Liver (tissue), 9 donors: ENCODE data around the gene GDPD5. TPM values are rescaled to one million over a fixed set of nuclear protein-coding genes. Genes with fewer than 3 reads are reported as not detected.

Source experiments
- DNase-seq: peaks from one replicate; pipeline ENCODE4 v3.0.0-alpha.2; 2017; ENCODE audit warnings: low spot score
- H3K27ac ChIP-seq, 2 donors: one replicate each; pipeline ENCODE4 v1.7.0; 2013; ENCODE audit warnings: inconsistent platforms in 2 of 2, low read length in 2 of 2, control low read depth in 1 of 2, low read depth in 1 of 2, mild to moderate bottlenecking in 1 of 2
- H3K27me3 ChIP-seq, 4 donors: one replicate each; pipeline versions ENCODE4 v1.6.1 to v1.7.0; 2013; ENCODE audit warnings: low read length in 3 of 4, inconsistent platforms in 1 of 4, mild to moderate bottlenecking in 1 of 4, moderate library complexity in 1 of 4; ENCODE audit not compliant: control insufficient read depth in 4 of 4, insufficient read depth in 4 of 4
- H3K36me3 ChIP-seq, 4 donors: one replicate each; pipeline versions ENCODE4 v1.6.1 to v1.7.0; 2013; ENCODE audit warnings: low read length in 3 of 4, mild to moderate bottlenecking in 3 of 4, low read depth in 1 of 4, moderate library complexity in 1 of 4; ENCODE audit not compliant: control insufficient read depth in 4 of 4, insufficient read depth in 3 of 4
- H3K4me1 ChIP-seq, 4 donors: one replicate each; pipeline versions ENCODE4 v1.6.1 to v1.7.0; 2013; ENCODE audit warnings: low read length in 3 of 4, mild to moderate bottlenecking in 3 of 4, moderate library complexity in 1 of 4; ENCODE audit not compliant: control insufficient read depth in 4 of 4, insufficient read depth in 4 of 4
- H3K4me3 ChIP-seq, 3 donors: one replicate each; pipeline versions ENCODE4 v1.6.1 to v1.7.0; 2013; ENCODE audit warnings: low read length in 3 of 3, control low read depth in 1 of 3, low read depth in 1 of 3, mild to moderate bottlenecking in 1 of 3
- H3K9ac ChIP-seq, 2 donors: one replicate each; pipeline ENCODE4 v1.7.0; 2013; ENCODE audit warnings: low read length in 2 of 2, mild to moderate bottlenecking in 2 of 2, moderate library complexity in 2 of 2, control low read depth in 1 of 2, low read depth in 1 of 2
- H3K9me3 ChIP-seq, 4 donors: one replicate each; pipeline versions ENCODE4 v1.6.1 to v1.7.0; 2013; ENCODE audit warnings: low read length in 3 of 4; ENCODE audit not compliant: control insufficient read depth in 4 of 4
- ATF3 ChIP-seq: IDR thresholded peaks from 2 replicates; pipeline ENCODE4 v1.6.1; 2016; ENCODE audit warnings: antibody characterized with exemption
- EGR1 ChIP-seq, 2 donors: IDR thresholded peaks; 2 replicates each; pipeline ENCODE4 v1.6.1; 2016 to 2018; ENCODE audit warnings: antibody characterized with exemption in 2 of 2, low read depth in 2 of 2
- FOXA1 ChIP-seq: IDR thresholded peaks from 2 replicates; pipeline ENCODE4 v1.6.1; 2016; ENCODE audit warnings: antibody characterized with exemption
- FOXA2 ChIP-seq: IDR thresholded peaks from 2 replicates; pipeline ENCODE4 v1.6.1; 2016; ENCODE audit warnings: antibody characterized with exemption
- GABPA ChIP-seq, 2 donors: IDR thresholded peaks in 1 of 2; conservative IDR thresholded peaks in 1 of 2; 2 replicates each; pipeline ENCODE4 v1.6.1; 2016; ENCODE audit warnings: antibody characterized with exemption in 2 of 2, mild to moderate bottlenecking in 1 of 2, moderate library complexity in 1 of 2
- HNF4A ChIP-seq, 2 donors: conservative IDR thresholded peaks; 2 replicates each; pipeline ENCODE4 v1.6.1; 2016; ENCODE audit warnings: antibody characterized with exemption in 2 of 2, mild to moderate bottlenecking in 2 of 2
- HNF4G ChIP-seq: IDR thresholded peaks from 2 replicates; pipeline ENCODE4 v1.6.1; 2016; ENCODE audit warnings: antibody characterized with exemption
- JUND ChIP-seq, 2 donors: IDR thresholded peaks; 2 replicates each; pipeline ENCODE4 v1.6.1; 2016; ENCODE audit warnings: antibody characterized with exemption in 2 of 2
- MAX ChIP-seq: IDR thresholded peaks from 2 replicates; pipeline ENCODE4 v1.6.1; 2016; ENCODE audit warnings: antibody characterized with exemption
- NR2F2 ChIP-seq: IDR thresholded peaks from 2 replicates; pipeline ENCODE4 v1.6.1; 2016; ENCODE audit warnings: antibody characterized with exemption
- RAD21 ChIP-seq, 2 donors: IDR thresholded peaks; 2 replicates each; pipeline ENCODE4 v1.6.1; 2016; ENCODE audit warnings: antibody characterized with exemption in 2 of 2, mild to moderate bottlenecking in 2 of 2
- REST ChIP-seq: IDR thresholded peaks from 2 replicates; pipeline ENCODE4 v1.6.1; 2016; ENCODE audit warnings: antibody characterized with exemption, mild to moderate bottlenecking
- SP1 ChIP-seq: IDR thresholded peaks from 2 replicates; pipeline ENCODE4 v1.6.1; 2018; ENCODE audit warnings: antibody characterized with exemption, mild to moderate bottlenecking
- TAF1 ChIP-seq: conservative IDR thresholded peaks from 2 replicates; pipeline ENCODE4 v1.6.1; 2016; ENCODE audit warnings: antibody characterized with exemption, mild to moderate bottlenecking
- ZBTB33 ChIP-seq: IDR thresholded peaks from 2 replicates; pipeline ENCODE4 v1.6.1; 2016; ENCODE audit warnings: antibody characterized with exemption
- WGBS: extraction: QIAGEN DNeasy Blood & Tissue Kit; methylation state at CpG from one replicate; pipeline ENCODE4 v1.1.7; 2013; 5-methylcytosine and 5-hydroxymethylcytosine counted together
- polyA plus RNA-seq, 2 donors: library from polyadenylated mRNA; stranded (reverse) in 1 of 2; unstranded in 1 of 2; fragments of 200-250 nt in 1 of 2; fragments of >200 nt in 1 of 2; fragmentation: Nextera tagmentation in 1 of 2; extraction: Ambion mirVana in 1 of 2; gene quantifications; one replicate each; pipeline versions ENCODE4 v1.2.1 to v1.2.3, GENCODE V29; 2013 to 2015
- total RNA-seq, 2 donors: library from RNA; depleted of rRNA; stranded (reverse); fragments of >200 nt; gene quantifications; one replicate each; pipeline ENCODE4 v1.2.3, GENCODE V29; 2014
- donor health status: healthy.
- donor health status: healthy.
- donor health status: healthy.
- donor health status: healthy.
- donor health status: healthy.

Gene GDPD5
- total and polyA plus RNA-seq, 4 donors: 3.0 to 22.8 (median 4.2) TPM

GRCh38 chr11:75572744-75573143, 47.0 kb upstream of the GDPD5 start (continued):
- TF ChIP-seq REST (no peak), HNF4G (no peak), FOXA1 (no peak)

- H3K27ac ChIP-seq: no peak overlapping the region
- no peaks in the 10 kb centered on the region for H3K27me3 ChIP-seq
- H3K36me3 ChIP-seq: peaks cover 25 to 65% (median 36%) of the 10 kb centered on the region in 4 donors
- no peak for DNase-seq
- peaks cover 0 to under 1% (median 0%) of the 10 kb centered on the region in 4 donors for H3K4me1 ChIP-seq
- TF ChIP-seq ZBTB33: no peak
- TF ChIP-seq REST: no peak
- TF ChIP-seq EGR1 (IDR thresholded peaks at IDR 0.05; ENCODE audit: low read depth in 2 of 2): no peak
- no peak for TF ChIP-seq TAF1
- TF ChIP-seq JUND (IDR thresholded peaks at IDR 0.05): no peak
- no peak for TF ChIP-seq NR2F2
- TF ChIP-seq GABPA (IDR thresholded peaks at IDR 0.05 in 1 of 2, conservative IDR thresholded peaks at IDR 0.05 in 1 of 2): no peak
- TF ChIP-seq FOXA2: no peak
- TF ChIP-seq HNF4G: no peak
- no peak for TF ChIP-seq ATF3
- no peak for TF ChIP-seq MAX
- TF ChIP-seq HNF4A (conservative IDR thresholded peaks at IDR 0.05): no peak
- no peak for TF ChIP-seq RAD21 (IDR thresholded peaks at IDR 0.05)
- no peak for TF ChIP-seq SP1
- TF ChIP-seq FOXA1: no peak
- H3K4me3 ChIP-seq: no peak overlapping the region
- 97% methylated on average over 14 of the region's 14 CpGs for WGBS
- H3K9ac ChIP-seq: no peak overlapping the region
- H3K9me3 ChIP-seq: no peaks in the 10 kb centered on the region
Measured at GRCh38 chr11:75571625-75572024, 45.9 kb upstream of the GDPD5 start.
